IPS-20b (cell line): Measurements from ENCODE around the gene TJP2.
"Not testable (repeated sequence)": the region's sequence is repeated elsewhere in the genome, so short reads cannot be mapped to it uniquely, and the experiment has no call there.

ENCODE experiments used
- H3K27ac ChIP-seq: one replicate; pipeline ENCODE4 v1.5.1; 2013; ENCODE audit warnings: low read length
- H3K27me3 ChIP-seq: 2 replicates; pipeline ENCODE4 v1.6.1; 2013; ENCODE audit warnings: mild to moderate bottlenecking, low read length, inconsistent platforms; ENCODE audit not compliant: insufficient read depth
- H3K36me3 ChIP-seq: 2 replicates; pipeline ENCODE4 v1.6.1; 2013; ENCODE audit warnings: low read depth, mild to moderate bottlenecking, inconsistent platforms, low read length, moderate library complexity; ENCODE audit not compliant: insufficient read depth
- H3K4me1 ChIP-seq: 2 replicates; pipeline ENCODE4 v1.6.1; 2013; ENCODE audit warnings: mild to moderate bottlenecking, control low read depth, inconsistent platforms, low read length, moderate library complexity; ENCODE audit not compliant: insufficient read depth
- H3K4me3 ChIP-seq: 2 replicates; pipeline ENCODE4 v1.5.1; 2013; ENCODE audit warnings: mild to moderate bottlenecking, low read length, inconsistent platforms
- H3K9ac ChIP-seq: 2 replicates; pipeline ENCODE4 v1.6.1; 2013; ENCODE audit warnings: low read depth, mild to moderate bottlenecking, inconsistent platforms, low read length, moderate library complexity
- H3K9me3 ChIP-seq: 2 replicates; pipeline ENCODE4 v1.6.1; 2013; ENCODE audit warnings: mild to moderate bottlenecking, low read depth, low read length, inconsistent platforms; ENCODE audit not compliant: insufficient read depth

TJP2 gene

DNA sequence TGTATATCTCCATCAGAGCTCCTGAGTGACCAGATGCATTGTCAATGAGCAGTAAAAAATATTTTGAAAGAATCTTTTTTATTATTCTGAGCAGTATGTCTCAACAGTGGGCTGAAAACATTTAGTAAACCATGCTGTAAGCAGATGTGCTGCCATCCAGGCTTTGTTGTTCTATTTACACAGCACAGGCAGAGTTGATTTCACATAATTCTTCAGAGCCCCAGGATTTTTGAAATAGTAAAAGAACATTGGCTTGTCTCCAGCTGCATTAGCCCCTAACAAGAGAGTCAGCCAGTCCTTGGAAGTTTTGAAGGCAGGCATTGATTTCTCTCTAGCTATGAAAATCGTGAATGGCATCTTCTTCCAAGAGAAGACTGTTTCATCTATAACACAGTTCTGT, 125.7 kb downstream of the TJP2 start:
- Histone ChIP-seq H3K36me3 (no peaks in the 10 kb centered on the region), H3K27me3 (no peaks in the 10 kb centered on the region), H3K4me1 (no peaks in the 10 kb centered on the region), H3K27ac (no peak overlapping the region), H3K9ac (no peak overlapping the region), H3K4me3 (no peak overlapping the region), H3K9me3 (no peaks in the 10 kb centered on the region)

DNA sequence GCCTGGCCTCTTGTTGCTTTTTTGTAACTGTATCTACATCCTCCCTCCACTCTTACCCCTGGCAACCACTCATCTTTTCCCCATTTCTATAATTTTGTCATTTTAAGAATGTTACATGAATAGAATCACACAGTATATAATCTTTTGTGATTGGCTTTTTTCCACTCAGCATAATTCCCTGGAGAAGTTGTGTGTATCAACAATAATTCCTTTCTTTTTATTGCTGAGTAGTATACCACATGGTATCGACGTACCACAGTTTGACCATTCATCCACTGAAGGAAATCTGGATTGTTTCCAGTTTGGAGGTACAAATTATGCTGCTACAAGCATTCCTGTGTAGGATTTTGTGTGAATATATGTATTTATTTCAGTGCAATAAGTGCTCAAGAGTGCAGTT, 129.3 kb downstream of the TJP2 start:
- Histone ChIP-seq H3K27me3 (no peaks in the 10 kb centered on the region), H3K4me3 (no peak overlapping the region), H3K9ac (no peak overlapping the region), H3K9me3 (no peaks in the 10 kb centered on the region), H3K4me1 (peaks cover 11% of the 10 kb centered on the region), H3K36me3 (no peaks in the 10 kb centered on the region), H3K27ac (no peak overlapping the region)

DNA sequence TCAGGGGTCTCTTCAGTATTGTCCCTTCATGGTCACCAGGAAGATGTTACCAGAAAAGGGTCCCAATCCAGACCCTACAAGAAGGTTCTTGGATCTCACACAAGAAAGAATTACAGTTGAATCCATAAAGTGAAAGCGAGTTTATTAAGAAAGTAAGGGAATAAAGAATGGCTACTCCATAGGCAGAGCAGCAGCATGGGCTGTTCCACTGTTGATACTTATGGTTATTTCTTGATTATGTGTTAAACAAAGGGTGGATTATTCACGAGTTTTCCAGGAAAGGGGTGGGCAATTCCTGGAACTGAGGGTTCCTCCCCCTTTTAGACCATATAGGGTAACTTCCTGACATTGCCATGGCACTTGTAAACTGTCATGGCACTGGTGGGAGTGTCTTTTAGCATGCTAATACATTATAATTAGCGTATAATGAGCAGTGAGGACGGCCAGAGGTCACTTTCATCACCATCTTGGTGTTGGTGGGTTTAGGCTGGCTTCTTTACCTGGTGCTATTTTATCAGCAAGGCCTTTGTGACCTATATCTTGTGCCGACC, 132.9 kb downstream of the TJP2 start:
- H3K36me3 ChIP-seq, H3K27me3 ChIP-seq: not testable (repeated sequence)
- H3K4me3 ChIP-seq = peak overlapping the region; percentile 10; the same call in 1 of the 2 replicates
- H3K9ac ChIP-seq = peak overlapping the region; percentile 56; the same call in 1 of the 2 replicates
- H3K27ac ChIP-seq = peak overlapping the region; percentile 67
- H3K9me3 ChIP-seq = peaks cover 13% of the 10 kb centered on the region; the same call in 1 of the 2 replicates
- peaks cover 19% of the 10 kb centered on the region for H3K4me1 ChIP-seq

DNA sequence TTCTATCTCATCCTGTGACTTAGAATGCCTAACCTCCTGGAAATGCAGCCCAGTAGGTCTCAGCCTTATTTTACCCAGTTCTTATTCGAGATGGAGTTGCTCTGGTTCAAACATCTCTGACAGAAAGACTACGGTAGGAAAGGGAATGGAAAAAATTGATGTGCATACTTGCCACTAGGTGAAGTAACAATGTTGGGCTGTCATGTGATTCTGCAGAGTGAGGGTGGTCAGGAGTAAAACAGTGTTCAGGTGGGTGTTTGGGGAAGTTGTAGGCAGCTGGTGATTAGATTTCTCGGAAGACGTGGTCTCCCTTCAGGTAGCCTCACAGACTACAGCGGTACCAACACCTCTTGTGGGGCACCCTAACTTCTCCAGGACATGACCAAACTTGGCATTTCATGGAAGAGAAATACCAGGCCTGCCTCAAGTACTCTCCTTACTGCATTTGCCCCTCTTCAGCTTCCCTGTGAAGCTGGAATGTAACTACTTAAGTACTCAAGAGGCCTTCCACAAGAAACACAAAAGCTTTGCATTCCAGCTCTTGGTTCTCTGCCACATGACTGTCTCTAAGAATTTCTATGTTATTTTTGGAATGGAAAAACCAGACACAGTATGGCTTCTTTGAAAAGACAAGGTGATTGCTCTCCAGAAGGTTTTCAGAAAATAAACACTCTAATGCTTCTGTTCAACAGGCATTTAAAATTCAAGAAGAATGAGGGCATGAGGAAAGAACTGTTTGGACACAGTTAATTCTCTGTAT, 133.5 kb downstream of the TJP2 start:
- no peaks in the 10 kb centered on the region for H3K36me3 ChIP-seq
- no peaks in the 10 kb centered on the region for H3K27me3 ChIP-seq
- H3K27ac ChIP-seq = peak overlapping the region; percentile 67
- H3K9me3 ChIP-seq = peaks cover 20% of the 10 kb centered on the region
- peak overlapping the region; percentile 40; the same call in 1 of the 2 replicates for H3K4me3 ChIP-seq
- H3K4me1 ChIP-seq = peaks cover 19% of the 10 kb centered on the region
- peak overlapping the region; percentile 56 for H3K9ac ChIP-seq

DNA sequence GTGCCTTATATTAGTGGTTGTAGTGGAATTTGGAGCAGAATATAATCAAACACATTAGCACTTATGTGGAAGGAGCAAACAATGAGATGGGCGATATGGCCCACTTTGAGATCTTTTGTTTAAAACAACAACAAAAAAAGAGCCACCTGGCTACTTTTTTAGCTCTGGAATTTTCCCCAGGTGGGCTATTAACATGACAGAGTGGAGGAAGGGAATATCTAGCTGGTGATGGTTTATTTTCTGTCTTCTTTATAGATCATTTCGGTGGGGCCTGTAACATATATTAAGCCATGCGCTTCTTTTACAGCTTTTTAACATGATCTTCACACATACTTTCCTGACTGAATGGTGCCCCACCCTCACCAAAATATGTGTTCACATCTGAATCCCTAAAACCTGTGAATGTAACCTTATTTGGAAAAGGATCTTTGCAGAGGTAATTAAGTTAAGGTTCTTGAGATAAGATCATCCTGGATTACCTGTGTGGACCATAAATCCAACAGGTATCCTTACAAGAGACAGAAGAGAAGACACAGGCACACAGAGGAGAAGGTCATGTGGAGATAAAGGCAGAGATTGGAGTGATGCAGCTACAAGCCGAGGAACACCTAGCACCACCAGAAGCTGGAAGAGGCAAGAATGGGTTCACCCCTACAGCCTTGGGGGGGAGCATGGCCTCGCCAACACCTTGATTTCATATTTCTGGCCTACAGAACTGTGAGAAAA, 134.3 kb downstream of the TJP2 start:
- Histone ChIP-seq H3K36me3 (no peaks in the 10 kb centered on the region), H3K4me1 (peaks cover 19% of the 10 kb centered on the region), H3K9ac (peak overlapping the region; percentile 55), H3K9me3 (peaks cover 27% of the 10 kb centered on the region), H3K27ac (peak overlapping the region; percentile 67), H3K4me3 (peak overlapping the region; percentile 40; the same call in 1 of the 2 replicates), H3K27me3 (no peaks in the 10 kb centered on the region)

DNA sequence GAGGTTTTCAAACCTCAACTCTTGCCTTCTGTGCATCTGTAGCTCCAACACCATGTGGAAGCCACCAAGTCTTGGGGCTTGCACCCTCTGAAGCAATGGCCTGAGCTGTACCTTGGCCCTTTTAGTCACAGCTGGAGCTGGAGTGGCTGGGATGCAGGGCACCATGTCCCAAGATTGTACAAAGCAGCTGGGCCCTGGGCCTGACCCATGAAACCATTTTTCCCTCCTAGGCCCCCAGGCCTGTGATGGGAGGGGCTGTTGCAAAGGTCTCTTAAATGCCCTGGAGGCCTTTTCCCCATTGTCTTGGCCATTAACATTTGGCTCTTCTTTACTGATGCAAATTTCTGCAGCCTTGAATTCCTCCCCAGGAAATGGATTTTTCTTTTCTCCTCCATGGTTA, 139.1 kb downstream of the TJP2 start:
- Histone ChIP-seq H3K36me3 (no peaks in the 10 kb centered on the region), H3K9me3 (peaks cover 37% of the 10 kb centered on the region), H3K9ac (no peak overlapping the region), H3K27ac (no peak overlapping the region), H3K4me3 (no peak overlapping the region), H3K4me1 (peaks cover 9% of the 10 kb centered on the region; the same call in 1 of the 2 replicates), H3K27me3 (no peaks in the 10 kb centered on the region)

DNA sequence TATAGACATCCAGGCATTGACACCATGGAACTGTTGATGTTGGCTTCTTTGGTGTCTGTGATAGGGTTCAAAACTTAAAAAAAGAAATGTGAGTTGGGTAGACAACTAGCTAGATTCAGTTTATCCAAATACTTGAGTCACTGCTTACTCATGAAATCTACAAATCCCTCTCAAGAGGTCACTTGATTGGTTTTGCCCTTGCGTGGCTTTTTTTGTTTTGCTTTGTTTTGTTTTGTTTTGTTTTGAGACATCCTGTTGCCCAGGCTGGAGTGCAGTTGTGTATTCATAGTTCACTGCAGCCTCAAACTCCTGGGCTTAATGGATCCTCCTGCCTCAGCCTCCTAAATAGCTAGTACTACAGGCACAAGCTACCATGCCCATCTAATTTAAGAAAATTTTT, 140.5 kb downstream of the TJP2 start:
- Histone ChIP-seq H3K9me3 (peaks cover 37% of the 10 kb centered on the region), H3K9ac (no peak overlapping the region), H3K27ac (no peak overlapping the region), H3K4me1 (peaks cover 5% of the 10 kb centered on the region; the same call in 1 of the 2 replicates), H3K27me3 (no peaks in the 10 kb centered on the region), H3K36me3 (no peaks in the 10 kb centered on the region), H3K4me3 (no peak overlapping the region)

DNA sequence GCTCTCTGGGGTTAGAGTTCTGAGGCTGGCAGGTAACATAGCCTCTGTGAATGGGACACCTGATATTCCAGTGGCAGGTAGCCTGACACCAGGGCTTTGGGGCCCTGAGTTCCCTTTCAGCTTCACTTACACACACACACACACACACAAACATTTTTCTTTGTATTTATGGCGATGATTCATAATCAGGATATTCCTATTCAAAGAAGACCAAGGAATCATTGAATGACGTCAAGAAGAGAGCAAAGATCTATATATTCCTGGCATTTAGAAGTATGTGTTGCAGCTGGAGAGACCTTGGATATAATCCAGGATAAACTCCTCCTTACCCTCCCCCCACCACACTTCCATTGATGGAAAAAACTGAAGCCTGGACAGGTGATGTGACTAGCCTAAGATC, 143.0 kb downstream of the TJP2 start:
- peaks cover 23% of the 10 kb centered on the region for H3K9me3 ChIP-seq
- H3K27ac ChIP-seq = no peak overlapping the region

DNA sequence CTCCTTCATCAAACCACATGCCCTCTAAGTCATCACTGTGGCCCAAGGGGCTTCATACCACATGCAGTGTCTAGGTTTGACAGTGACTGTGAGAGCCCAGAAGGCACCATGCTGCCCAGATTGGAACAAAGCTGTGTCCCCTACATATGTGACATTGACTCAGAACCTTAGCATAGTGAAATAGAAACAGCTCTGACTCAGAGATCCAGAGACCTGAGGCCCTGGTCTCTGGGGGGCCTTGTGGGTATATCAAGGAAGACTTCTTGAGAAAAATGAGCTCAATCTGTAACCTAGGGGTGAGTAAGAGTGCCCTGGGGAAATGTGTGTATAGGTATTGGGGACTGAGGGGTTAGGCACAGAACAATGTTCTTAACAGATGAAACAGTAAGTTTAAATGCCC, 143.8 kb downstream of the TJP2 start:
- no peak overlapping the region for H3K27ac ChIP-seq
- peaks cover 6% of the 10 kb centered on the region; the same call in 1 of the 2 replicates for H3K27me3 ChIP-seq
- no peak overlapping the region for H3K9ac ChIP-seq
- peaks cover 15% of the 10 kb centered on the region for H3K9me3 ChIP-seq
- H3K4me1 ChIP-seq = peaks cover 14% of the 10 kb centered on the region; the same call in 1 of the 2 replicates
- H3K36me3 ChIP-seq = no peaks in the 10 kb centered on the region
- no peak overlapping the region for H3K4me3 ChIP-seq

More for the DNA sequence above, 143.0 kb downstream of the TJP2 start:
- Histone ChIP-seq H3K36me3 (no peaks in the 10 kb centered on the region), H3K4me1 (peaks cover 14% of the 10 kb centered on the region; the same call in 1 of the 2 replicates), H3K4me3 (no peak overlapping the region), H3K9ac (no peak overlapping the region), H3K27me3 (no peaks in the 10 kb centered on the region)

DNA sequence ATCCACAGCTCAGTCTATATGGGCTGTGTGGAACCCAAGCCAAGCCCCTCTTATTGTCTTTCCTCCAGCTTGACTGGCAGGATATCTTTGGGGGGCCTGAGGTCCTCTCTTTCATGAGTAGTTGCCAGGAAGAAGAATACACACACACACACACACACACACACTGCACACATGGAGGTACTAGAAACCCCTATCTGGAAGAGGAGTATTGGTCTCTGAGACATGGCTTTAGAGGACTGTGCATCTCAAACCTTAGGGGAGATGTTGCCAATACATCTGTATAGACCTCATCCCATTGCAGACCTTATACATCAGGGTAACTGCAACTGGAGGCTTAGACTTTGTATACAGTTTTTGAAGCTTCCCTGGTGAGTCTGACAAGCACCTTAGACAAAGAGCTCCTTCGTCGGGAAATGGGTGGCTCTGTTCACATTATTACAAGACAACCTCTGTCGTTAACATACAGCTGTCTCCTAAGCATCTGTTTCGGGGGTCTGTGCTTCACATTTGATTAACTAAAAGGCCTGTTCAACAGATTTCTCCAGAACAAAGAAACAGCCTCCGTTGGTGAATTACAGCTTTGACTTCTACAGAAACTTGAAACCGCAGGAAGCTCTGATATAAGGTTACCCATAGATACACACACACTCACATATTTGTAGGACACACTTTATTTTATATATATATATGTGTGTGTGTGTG, 145.4 kb downstream of the TJP2 start:
- H3K9ac ChIP-seq = no peak overlapping the region
- H3K4me1 ChIP-seq = peaks cover 14% of the 10 kb centered on the region; the same call in 1 of the 2 replicates
- H3K27me3 ChIP-seq = peaks cover 22% of the 10 kb centered on the region
- no peaks in the 10 kb centered on the region for H3K9me3 ChIP-seq
- H3K27ac ChIP-seq = no peak overlapping the region
- no peak overlapping the region for H3K4me3 ChIP-seq
- H3K36me3 ChIP-seq = no peaks in the 10 kb centered on the region

DNA sequence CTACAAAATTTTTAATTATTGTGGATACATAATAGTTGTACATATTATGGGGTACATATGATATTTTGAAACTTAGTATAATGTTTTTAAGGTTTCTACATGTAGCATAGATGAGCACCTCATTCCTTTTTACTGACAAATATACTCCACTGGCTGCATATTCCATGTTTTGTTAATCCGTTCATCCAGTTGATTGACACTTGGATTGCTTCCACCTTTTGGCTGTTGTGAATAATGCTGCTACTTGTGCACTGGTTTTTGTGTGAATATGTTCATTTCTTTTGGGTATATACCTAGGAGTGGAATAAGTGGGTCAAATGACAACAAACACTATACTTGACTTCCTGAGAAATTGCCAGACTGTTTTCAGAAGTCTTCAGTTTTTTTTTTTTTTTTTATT, 148.2 kb downstream of the TJP2 start:
- Histone ChIP-seq H3K27ac (no peak overlapping the region), H3K36me3 (no peaks in the 10 kb centered on the region), H3K4me1 (peaks cover 17% of the 10 kb centered on the region; the same call in 1 of the 2 replicates), H3K9me3 (no peaks in the 10 kb centered on the region), H3K27me3 (peaks cover 46% of the 10 kb centered on the region), H3K9ac (no peak overlapping the region), H3K4me3 (no peak overlapping the region)
